CD8-positive, alpha-beta memory T cell (primary cell): Measurements from ENCODE around the gene UQCRH. TPM values are rescaled to one million over a fixed set of nuclear protein-coding genes. Genes with fewer than 3 reads are reported as not detected.

Source experiments
- CTCF ChIA-PET: fragments of 350-600 bp; sonication (Branson Sonifier 250); formaldehyde crosslinking; loops from one replicate; lab custom pipeline; 2021; ENCODE audit warnings: antibody characterized with exemption; lab: Charles Lee
- POLR2A ChIA-PET: fragments of 350-600 bp; sonication (Branson Sonifier 250); formaldehyde crosslinking; loops from one replicate; lab custom pipeline; 2021; ENCODE audit warnings: antibody characterized with exemption; lab: Charles Lee
- DNase-seq, 5 donors: peaks; one replicate each; pipeline versions ENCODE4 v3.0.0 to v3.0.0-alpha.2; 2020 to 2022; ENCODE audit warnings: mixed read lengths in 1 of 5
- H3K27ac ChIP-seq: one replicate; pipeline ENCODE4 v1.7.0; 2013; ENCODE audit warnings: low read depth, mild to moderate bottlenecking, low read length, moderate library complexity
- H3K27me3 ChIP-seq: 2 replicates; pipeline ENCODE4 v1.7.0; 2013; ENCODE audit warnings: low read length, mild to moderate bottlenecking; ENCODE audit not compliant: insufficient read depth, poor library complexity, severe bottlenecking
- H3K36me3 ChIP-seq: 2 replicates; pipeline ENCODE4 v1.7.0; 2013; ENCODE audit warnings: mild to moderate bottlenecking, low read length, moderate library complexity; ENCODE audit not compliant: insufficient read depth
- H3K4me1 ChIP-seq: 2 replicates; pipeline ENCODE4 v1.7.0; 2013; ENCODE audit warnings: mild to moderate bottlenecking, low read length, moderate library complexity; ENCODE audit not compliant: insufficient read depth
- H3K4me3 ChIP-seq: 2 replicates; pipeline ENCODE4 v1.7.0; 2013; ENCODE audit warnings: mild to moderate bottlenecking, low read length
- H3K9me3 ChIP-seq: 2 replicates; pipeline ENCODE4 v1.7.0; 2013; ENCODE audit warnings: mild to moderate bottlenecking, low read length
- H3K27ac Mint-ChIP-seq, 8 donors: one replicate each; pipeline ENCODE4 v1.8.0; 2020 to 2021; ENCODE audit warnings: mixed read lengths in 8 of 8, mild to moderate bottlenecking in 6 of 8, inconsistent platforms in 3 of 8, moderate library complexity in 3 of 8
- H3K27me3 Mint-ChIP-seq, 2 donors: one replicate each; pipeline ENCODE4 v1.8.0; 2020 to 2021; ENCODE audit warnings: mixed read lengths in 2 of 2, mild to moderate bottlenecking in 1 of 2, moderate library complexity in 1 of 2
- H3K36me3 Mint-ChIP-seq, 3 donors: one replicate each; pipeline ENCODE4 v1.8.0; 2020 to 2021; ENCODE audit warnings: mixed read lengths in 3 of 3, inconsistent platforms in 1 of 3, mild to moderate bottlenecking in 1 of 3
- H3K4me1 Mint-ChIP-seq, 3 donors: one replicate each; pipeline ENCODE4 v1.8.0; 2020 to 2021; ENCODE audit warnings: mixed read lengths in 3 of 3, inconsistent platforms in 1 of 3, mild to moderate bottlenecking in 1 of 3
- H3K4me3 Mint-ChIP-seq, 7 donors: one replicate each; pipeline ENCODE4 v1.8.0; 2020 to 2021; ENCODE audit warnings: mixed read lengths in 7 of 7, mild to moderate bottlenecking in 6 of 7, moderate library complexity in 4 of 7, inconsistent platforms in 2 of 7
- H3K9me3 Mint-ChIP-seq, 5 donors: one replicate each; pipeline ENCODE4 v1.8.0; 2020 to 2022; ENCODE audit warnings: mixed read lengths in 5 of 5, mild to moderate bottlenecking in 3 of 5, moderate library complexity in 2 of 5, inconsistent platforms in 1 of 5
- polyA plus RNA-seq: library from polyadenylated mRNA; unstranded; fragments of 300-500 nt; fragmentation: Illumina TruSeq; gene quantifications from one replicate; pipeline ENCODE4 v1.2.3, GENCODE V29; 2021
- total RNA-seq, 2 experiments: library from RNA; stranded (reverse); gene quantifications; one replicate each; pipeline ENCODE4 v1.2.3, GENCODE V29; 2021

UQCRH gene
- total and polyA plus RNA-seq, 3 experiments from 2014 or later, result 278 to 394 (median 371) TPM

DNA sequence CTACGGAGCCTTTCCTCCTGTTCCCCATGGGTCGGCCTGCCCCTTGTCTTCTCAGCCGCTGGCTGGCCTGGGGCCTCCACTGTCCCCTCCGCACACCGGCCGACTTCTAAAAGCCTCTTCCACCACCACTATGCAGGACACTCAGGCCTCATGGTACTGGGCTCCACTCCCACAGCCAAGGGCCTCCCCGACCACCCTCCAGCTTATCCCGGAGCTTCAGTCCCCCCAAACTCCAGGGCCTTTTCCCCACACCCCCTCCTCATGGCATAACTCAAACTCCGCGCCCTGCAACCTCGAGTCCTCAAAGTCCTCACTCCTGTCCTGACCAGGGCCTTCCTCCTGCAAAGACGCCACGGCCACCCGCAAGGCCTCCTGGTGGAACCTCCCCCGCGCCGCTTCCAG, 2.1 kb upstream of the UQCRH start:
- peaks cover 30 to 60% (median 39%) of the 10 kb centered on the region in 3 donors for H3K4me1 Mint-ChIP-seq
- peak overlapping the region in 7 of 8 donors; percentile 70 to 99 (median 90) for H3K27ac Mint-ChIP-seq
- Histone ChIP-seq H3K27me3 (no peaks in the 10 kb centered on the region), H3K4me1 (peaks cover 26% of the 10 kb centered on the region), H3K36me3 (peaks cover 9% of the 10 kb centered on the region), H3K9me3 (no peaks in the 10 kb centered on the region), H3K4me3 (peak overlapping the region; percentile 94), H3K27ac (peak overlapping the region; percentile 91)
- H3K9me3 Mint-ChIP-seq, result no peaks in the 10 kb centered on the region
- ChIA-PET CTCF (no interaction called here), POLR2A (interaction anchor here (0.5 kb wide), 1 partner anchor 13 kb away, joined by 3 read pairs; no protein-coding TSS in a partner anchor)
- peaks cover 3 to 37% (median 12%) of the 10 kb centered on the region in 3 donors for H3K36me3 Mint-ChIP-seq
- no peak for DNase-seq
- H3K27me3 Mint-ChIP-seq, result no peaks in the 10 kb centered on the region
- H3K4me3 Mint-ChIP-seq, result peak overlapping the region; percentile 94 to 99 (median 98)

DNA sequence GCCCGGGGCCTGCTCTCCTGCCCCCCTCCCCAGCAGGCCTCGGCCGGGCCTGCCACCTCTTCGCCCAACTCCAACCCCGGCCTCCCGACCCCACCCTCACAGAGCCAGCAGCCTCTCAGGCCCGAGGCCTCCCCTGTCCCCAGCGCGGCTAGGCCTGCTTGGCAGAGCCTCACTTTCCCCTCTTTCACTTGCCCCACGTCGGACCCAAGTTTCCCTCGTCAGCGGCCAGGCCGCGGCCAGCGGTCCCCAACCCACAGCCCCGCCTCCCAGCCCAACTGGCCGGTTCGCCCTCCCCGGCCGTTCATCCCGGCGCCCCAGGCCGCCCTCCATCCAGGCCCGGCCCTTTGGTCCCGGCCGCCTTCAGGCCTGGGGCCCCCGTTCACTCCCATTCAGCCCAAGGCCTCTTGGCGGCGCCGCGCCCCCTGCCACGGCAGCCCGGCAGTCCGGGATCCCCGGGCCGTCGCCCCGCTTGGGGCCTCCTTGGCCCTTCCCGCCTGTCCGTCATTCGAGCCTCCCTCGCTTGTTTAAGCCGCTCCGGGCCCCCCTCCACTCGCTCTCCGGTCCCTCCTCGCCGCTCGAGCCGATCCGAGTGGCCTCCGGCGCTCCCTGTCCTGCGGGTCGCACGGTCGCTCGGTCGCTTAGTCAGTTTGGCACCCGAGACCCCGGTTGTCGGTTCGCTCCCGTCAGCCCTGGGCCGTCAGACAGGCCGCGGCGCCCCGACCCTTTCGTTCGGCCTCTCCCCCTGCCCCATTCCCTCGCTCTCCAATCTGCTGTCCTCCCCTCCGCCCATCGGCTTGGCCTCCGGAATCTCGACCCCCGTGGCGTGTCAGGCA, 1.5 kb upstream of the UQCRH start:
- H3K36me3 Mint-ChIP-seq, result peaks cover 3 to 30% (median 6%) of the 10 kb centered on the region in 3 donors
- peaks cover 30 to 65% (median 39%) of the 10 kb centered on the region in 3 donors for H3K4me1 Mint-ChIP-seq
- H3K27ac Mint-ChIP-seq, result peak overlapping the region; percentile 70 to 99 (median 97)
- peak overlapping the region; percentile 94 to 99 (median 98) for H3K4me3 Mint-ChIP-seq
- ChIA-PET POLR2A (interaction anchor here (0.5 to 1.9 kb wide), 3 partner anchors 14 to 55 kb away, joined by 3 to 12 read pairs (median 8); partner anchors contain the start of genes NSUN4 and RAD54L), CTCF (interaction anchor here (1.2 to 2.8 kb wide), 3 partner anchors 38 to 55 kb away, joined by 4 to 21 read pairs (median 12); partner anchors contain the start of genes NSUN4 and RAD54L)
- H3K4me1 ChIP-seq, result peaks cover 32% of the 10 kb centered on the region
- H3K4me3 ChIP-seq, result peak overlapping the region; percentile 94
- H3K9me3 Mint-ChIP-seq, result no peaks in the 10 kb centered on the region
- no peaks in the 10 kb centered on the region for H3K27me3 Mint-ChIP-seq
- peaks cover 9% of the 10 kb centered on the region for H3K36me3 ChIP-seq
- H3K27me3 ChIP-seq, result no peaks in the 10 kb centered on the region
- peak; percentile 18 to 66 (median 45) for DNase-seq
- H3K9me3 ChIP-seq, result no peaks in the 10 kb centered on the region
- peak overlapping the region; percentile 91 for H3K27ac ChIP-seq

DNA sequence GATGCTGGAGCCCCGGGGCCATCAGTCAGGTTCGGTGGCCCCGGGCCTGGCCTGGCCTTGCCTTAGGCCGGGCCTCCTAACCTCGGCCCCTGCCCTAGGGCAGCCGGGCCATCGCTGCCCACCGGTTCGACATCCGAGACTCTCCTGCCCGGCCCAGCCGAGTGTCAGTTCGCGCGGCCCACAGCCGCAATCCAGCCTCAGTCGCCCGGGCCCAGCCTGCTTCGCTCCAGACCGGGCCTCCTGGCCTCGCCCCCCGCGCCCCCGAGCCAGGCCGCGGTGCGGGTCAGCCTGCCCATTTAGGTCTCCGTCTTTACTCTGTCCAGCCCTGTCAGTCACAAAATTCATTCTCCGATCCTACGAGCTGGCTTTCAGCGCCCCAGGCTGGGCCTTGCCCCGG, 859 bp upstream of the UQCRH start:
- POLR2A ChIA-PET, result interaction anchor here (0.7 to 1.9 kb wide), 5 partner anchors 12 to 301 kb away, joined by 3 to 12 read pairs (median 3); partner anchors contain the start of genes MKNK1, NSUN4 and RAD54L
- no peaks in the 10 kb centered on the region for H3K9me3 Mint-ChIP-seq
- no peaks in the 10 kb centered on the region for H3K27me3 ChIP-seq
- no peaks in the 10 kb centered on the region for H3K9me3 ChIP-seq
- peaks cover 0 to 29% (median 2%) of the 10 kb centered on the region in 3 donors for H3K36me3 Mint-ChIP-seq
- CTCF ChIA-PET, result interaction anchor here (1.2 to 2.8 kb wide), 6 partner anchors 12 to 57 kb away, joined by 4 to 21 read pairs (median 5); partner anchors contain the start of genes NSUN4 and RAD54L
- H3K36me3 ChIP-seq, result peaks cover 4% of the 10 kb centered on the region
- peak overlapping the region; percentile 90 to 100 (median 97) for H3K27ac Mint-ChIP-seq
- H3K4me3 Mint-ChIP-seq, result peak overlapping the region; percentile 94 to 99 (median 98)
- H3K4me1 ChIP-seq, result peaks cover 38% of the 10 kb centered on the region
- H3K27ac ChIP-seq, result peak overlapping the region; percentile 91
- peaks cover 35 to 70% (median 45%) of the 10 kb centered on the region in 3 donors for H3K4me1 Mint-ChIP-seq
- peak overlapping the region; percentile 94 for H3K4me3 ChIP-seq
- DNase-seq, result peak in 1 of 5 donors; percentile 6
- H3K27me3 Mint-ChIP-seq, result no peaks in the 10 kb centered on the region

DNA sequence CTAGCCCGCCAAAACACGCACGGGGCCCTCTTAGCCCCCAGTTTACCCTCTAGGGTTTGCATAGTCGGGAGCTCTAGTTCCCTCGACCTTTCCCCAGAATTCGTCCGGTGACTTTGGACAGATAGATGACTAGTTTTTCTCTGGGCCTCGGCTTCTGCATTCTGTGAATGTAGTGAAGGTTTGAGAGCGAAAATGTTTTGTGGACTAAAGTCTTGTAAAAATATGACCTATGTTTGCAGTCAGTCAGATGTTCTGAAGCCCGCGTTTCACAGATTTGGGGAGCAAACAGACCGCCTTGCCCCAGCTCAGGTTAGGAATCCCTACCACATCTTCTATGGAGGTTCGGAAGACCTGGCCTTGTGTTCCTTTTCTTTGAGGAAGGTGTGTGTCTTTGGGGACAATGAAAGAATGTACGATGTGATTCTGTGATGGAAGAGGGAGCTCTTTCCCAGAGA, 401 bp downstream of the UQCRH start:
- Histone ChIP-seq H3K27me3 (no peaks in the 10 kb centered on the region), H3K36me3 (peaks cover 2% of the 10 kb centered on the region), H3K4me1 (peaks cover 48% of the 10 kb centered on the region), H3K27ac (peak overlapping the region; percentile 91), H3K9me3 (no peaks in the 10 kb centered on the region), H3K4me3 (peak overlapping the region; percentile 94)
- no peak for DNase-seq
- ChIA-PET POLR2A (interaction anchor here (0.6 to 1.9 kb wide), 4 partner anchors 18 to 57 kb away, joined by 3 to 12 read pairs (median 6); partner anchors contain the start of genes NSUN4 and RAD54L), CTCF (interaction anchor here (1.3 to 2.8 kb wide), 5 partner anchors 13 to 59 kb away, joined by 4 to 21 read pairs (median 5); partner anchors contain the start of genes NSUN4 and RAD54L)
- Mint-ChIP-seq H3K4me1 (peaks cover 42 to 74% (median 57%) of the 10 kb centered on the region in 3 donors), H3K4me3 (peak overlapping the region; percentile 94 to 99 (median 98)), H3K9me3 (no peaks in the 10 kb centered on the region), H3K27ac (peak overlapping the region; percentile 97 to 100 (median 97)), H3K27me3 (no peaks in the 10 kb centered on the region), H3K36me3 (peaks cover 0 to 33% (median under 1%) of the 10 kb centered on the region in 3 donors)

DNA sequence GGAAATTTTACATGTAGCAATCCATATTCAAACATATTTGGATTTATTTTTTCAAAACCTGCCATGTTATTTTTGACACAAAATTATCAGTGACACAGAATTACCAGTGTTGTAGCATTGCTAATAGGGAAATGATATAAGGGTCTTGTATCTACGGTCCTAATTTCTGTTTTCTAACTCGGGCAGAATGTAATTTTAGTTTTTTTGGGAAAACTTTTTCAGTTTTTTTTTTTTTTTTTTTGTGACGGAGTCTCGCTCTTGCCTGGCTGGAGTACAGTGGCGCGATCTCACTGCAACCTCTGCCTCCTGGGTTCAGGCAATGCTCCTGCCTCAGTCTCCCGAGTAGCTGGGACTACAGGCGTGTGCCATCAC, 2.6 kb downstream of the UQCRH start:
- H3K36me3 ChIP-seq, result peaks cover 16% of the 10 kb centered on the region
- peaks cover 32 to 68% (median 51%) of the 10 kb centered on the region in 3 donors for H3K4me1 Mint-ChIP-seq
- CTCF ChIA-PET, result interaction anchor here (0.8 kb wide), 1 partner anchor 83 kb away, joined by 3 read pairs; no protein-coding TSS in a partner anchor

DNA sequence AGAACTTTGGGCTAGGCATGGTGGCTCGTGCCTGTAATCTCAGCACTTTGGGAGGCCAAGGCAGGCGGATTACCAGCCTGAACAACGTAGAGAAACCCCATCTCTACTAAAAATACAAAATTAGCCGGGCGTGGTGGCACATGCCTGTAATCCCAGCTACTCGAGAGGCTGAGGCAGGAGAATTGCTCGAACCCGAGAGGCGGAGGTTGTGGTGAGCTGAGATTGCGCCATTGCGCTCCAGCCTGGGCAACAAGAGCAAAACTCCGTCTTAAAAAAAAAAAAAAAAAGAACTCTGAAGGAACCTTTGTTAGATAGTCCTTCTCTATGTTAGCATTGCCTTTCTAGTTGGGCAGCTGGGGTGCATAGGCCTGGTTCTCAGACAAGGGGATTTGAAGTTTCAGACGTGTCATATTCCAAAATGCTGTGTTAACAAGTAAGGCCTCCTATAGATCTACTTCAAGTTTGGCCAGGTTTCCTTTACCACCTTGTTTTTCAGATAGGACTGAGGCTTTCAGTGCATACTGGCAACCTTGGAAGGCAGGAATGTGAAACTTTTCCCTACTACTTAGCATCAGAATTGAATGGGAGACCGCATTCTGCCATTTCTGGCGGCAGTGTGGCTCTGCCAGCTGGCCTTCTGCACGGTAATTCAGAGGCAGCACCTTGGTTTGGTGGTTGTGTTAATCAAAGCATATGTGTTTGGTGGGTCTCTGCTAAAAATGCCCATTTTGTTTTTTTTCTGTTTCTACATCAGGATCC, 6.1 kb downstream of the UQCRH start:
- no peak for DNase-seq
- Mint-ChIP-seq H3K27me3 (no peaks in the 10 kb centered on the region), H3K4me3 (no peak overlapping the region), H3K4me1 (peaks cover 19 to 39% (median 30%) of the 10 kb centered on the region in 3 donors), H3K9me3 (no peaks in the 10 kb centered on the region), H3K36me3 (peaks cover 11 to 66% (median 14%) of the 10 kb centered on the region in 3 donors), H3K27ac (no peak overlapping the region)
- H3K9me3 ChIP-seq, result no peaks in the 10 kb centered on the region
- peaks cover 19% of the 10 kb centered on the region for H3K36me3 ChIP-seq
- ChIA-PET CTCF (interaction anchor here (0.7 to 1.2 kb wide), 4 partner anchors 11 to 32 kb away, joined by 3 read pairs; partner anchors contain the start of gene NSUN4), POLR2A (no interaction called here)
- no peaks in the 10 kb centered on the region for H3K27me3 ChIP-seq
- no peak overlapping the region for H3K27ac ChIP-seq
- H3K4me3 ChIP-seq, result no peak overlapping the region
- H3K4me1 ChIP-seq, result peaks cover 28% of the 10 kb centered on the region

More for the DNA sequence above, 2.6 kb downstream of the UQCRH start:
- H3K27ac ChIP-seq, result peak overlapping the region; percentile 48
- DNase-seq, result no peak
- H3K4me1 ChIP-seq, result peaks cover 43% of the 10 kb centered on the region
- POLR2A ChIA-PET, result no interaction called here
- no peak overlapping the region for H3K4me3 ChIP-seq
- Mint-ChIP-seq H3K27me3 (no peaks in the 10 kb centered on the region), H3K36me3 (peaks cover 7 to 51% (median 8%) of the 10 kb centered on the region in 3 donors), H3K4me3 (peak overlapping the region in 5 of 7 donors; percentile 12 to 69 (median 36)), H3K9me3 (no peaks in the 10 kb centered on the region), H3K27ac (no peak overlapping the region)
- no peaks in the 10 kb centered on the region for H3K27me3 ChIP-seq
- no peaks in the 10 kb centered on the region for H3K9me3 ChIP-seq

DNA sequence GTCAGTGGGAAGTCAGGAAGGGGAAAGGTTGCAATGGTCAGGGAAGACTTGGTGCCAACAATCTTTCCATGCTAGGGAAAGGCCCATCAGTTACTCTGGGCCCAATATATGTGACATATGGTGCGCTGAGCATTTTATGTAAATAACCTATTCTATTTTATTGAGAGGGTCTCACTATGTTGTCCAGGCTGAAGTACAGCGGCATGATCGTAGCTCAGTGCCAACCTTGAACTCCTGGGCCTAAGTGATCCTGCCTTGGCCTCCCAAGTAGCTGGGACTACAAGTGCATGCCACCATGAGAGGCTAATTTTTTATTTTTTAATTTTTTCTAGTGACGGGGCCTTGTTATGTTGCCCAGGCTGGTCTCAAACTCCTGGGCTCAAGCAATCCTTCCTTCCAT, 6.8 kb downstream of the UQCRH start:
- H3K27ac ChIP-seq, result no peak overlapping the region
- DNase-seq, result no peak
- no peak overlapping the region for H3K4me3 ChIP-seq
- peaks cover 24% of the 10 kb centered on the region for H3K36me3 ChIP-seq
- H3K27me3 ChIP-seq, result no peaks in the 10 kb centered on the region
- Mint-ChIP-seq H3K4me1 (peaks cover 15 to 32% (median 28%) of the 10 kb centered on the region in 3 donors), H3K36me3 (peaks cover 11 to 67% (median 16%) of the 10 kb centered on the region in 3 donors), H3K4me3 (no peak overlapping the region), H3K27ac (no peak overlapping the region), H3K9me3 (no peaks in the 10 kb centered on the region), H3K27me3 (no peaks in the 10 kb centered on the region)
- POLR2A ChIA-PET, result no interaction called here
- CTCF ChIA-PET, result interaction anchor here (0.7 kb wide), 1 partner anchor 31 kb away, joined by 3 read pairs; the partner anchor contains the start of gene NSUN4
- H3K4me1 ChIP-seq, result peaks cover 22% of the 10 kb centered on the region
- H3K9me3 ChIP-seq, result no peaks in the 10 kb centered on the region
